Choroid plexus epithelial cell (primary cell): Measurements from ENCODE around the gene AUTS2.

ENCODE experiments used
- DNase-seq: peaks from one replicate; pipeline ENCODE4 v3.0.0-alpha.2; 2010; ENCODE audit warnings: low read depth
- H3K4me3 ChIP-seq: 2 replicates; pipeline ENCODE4 v1.5.1; 2011; ENCODE audit warnings: low read depth, mild to moderate bottlenecking, control low read depth, low read length, moderate library complexity
- TF ChIP-seq, protein P1 (sequence below): conservative IDR thresholded peaks from 2 replicates; pipeline ENCODE4 v1.5.1; 2011; ENCODE audit warnings: low read depth, mild to moderate bottlenecking, control low read depth, inconsistent platforms, low read length, moderate library complexity

Gene AUTS2

GRCh38 chr7:70374772-70375533, 776.7 kb downstream of the AUTS2 start:
- H3K4me3 ChIP-seq: no peak overlapping the region
- no peak for DNase-seq
- TF ChIP-seq, protein P1, sequence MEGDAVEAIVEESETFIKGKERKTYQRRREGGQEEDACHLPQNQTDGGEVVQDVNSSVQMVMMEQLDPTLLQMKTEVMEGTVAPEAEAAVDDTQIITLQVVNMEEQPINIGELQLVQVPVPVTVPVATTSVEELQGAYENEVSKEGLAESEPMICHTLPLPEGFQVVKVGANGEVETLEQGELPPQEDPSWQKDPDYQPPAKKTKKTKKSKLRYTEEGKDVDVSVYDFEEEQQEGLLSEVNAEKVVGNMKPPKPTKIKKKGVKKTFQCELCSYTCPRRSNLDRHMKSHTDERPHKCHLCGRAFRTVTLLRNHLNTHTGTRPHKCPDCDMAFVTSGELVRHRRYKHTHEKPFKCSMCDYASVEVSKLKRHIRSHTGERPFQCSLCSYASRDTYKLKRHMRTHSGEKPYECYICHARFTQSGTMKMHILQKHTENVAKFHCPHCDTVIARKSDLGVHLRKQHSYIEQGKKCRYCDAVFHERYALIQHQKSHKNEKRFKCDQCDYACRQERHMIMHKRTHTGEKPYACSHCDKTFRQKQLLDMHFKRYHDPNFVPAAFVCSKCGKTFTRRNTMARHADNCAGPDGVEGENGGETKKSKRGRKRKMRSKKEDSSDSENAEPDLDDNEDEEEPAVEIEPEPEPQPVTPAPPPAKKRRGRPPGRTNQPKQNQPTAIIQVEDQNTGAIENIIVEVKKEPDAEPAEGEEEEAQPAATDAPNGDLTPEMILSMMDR: no peak

GRCh38 chr7:70376561-70377031, 778.3 kb downstream of the AUTS2 start:
- TF ChIP-seq, protein P1: no peak
- no peak overlapping the region for H3K4me3 ChIP-seq
- DNase-seq: no peak

DNA sequence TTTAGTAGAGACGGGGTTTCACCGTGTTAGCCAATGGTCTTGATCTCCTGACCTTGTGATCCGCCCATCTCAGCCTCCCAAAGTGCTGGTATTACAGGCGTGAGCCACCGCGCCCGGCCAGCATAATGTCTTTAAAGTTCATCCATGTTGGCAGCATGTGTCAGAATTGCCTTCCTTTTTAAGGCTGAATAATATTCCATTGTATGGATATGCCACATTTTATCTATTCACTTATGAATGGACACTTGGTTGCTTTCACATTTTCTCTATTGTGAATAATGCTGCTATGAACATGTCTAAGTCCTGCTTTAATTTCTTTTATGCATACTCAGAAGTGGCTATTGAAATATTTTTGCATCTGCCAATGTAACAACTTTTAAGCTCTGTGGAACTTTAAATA, 779.7 kb downstream of the AUTS2 start:
- TF ChIP-seq, protein P1: no peak
- no peak for DNase-seq
- no peak overlapping the region for H3K4me3 ChIP-seq

- no peak for DNase-seq
- TF ChIP-seq, protein P1: no peak
- no peak overlapping the region for H3K4me3 ChIP-seq
These were observed 780.9 kb downstream of the AUTS2 start for GRCh38 chr7:70379210-70379609.

DNA sequence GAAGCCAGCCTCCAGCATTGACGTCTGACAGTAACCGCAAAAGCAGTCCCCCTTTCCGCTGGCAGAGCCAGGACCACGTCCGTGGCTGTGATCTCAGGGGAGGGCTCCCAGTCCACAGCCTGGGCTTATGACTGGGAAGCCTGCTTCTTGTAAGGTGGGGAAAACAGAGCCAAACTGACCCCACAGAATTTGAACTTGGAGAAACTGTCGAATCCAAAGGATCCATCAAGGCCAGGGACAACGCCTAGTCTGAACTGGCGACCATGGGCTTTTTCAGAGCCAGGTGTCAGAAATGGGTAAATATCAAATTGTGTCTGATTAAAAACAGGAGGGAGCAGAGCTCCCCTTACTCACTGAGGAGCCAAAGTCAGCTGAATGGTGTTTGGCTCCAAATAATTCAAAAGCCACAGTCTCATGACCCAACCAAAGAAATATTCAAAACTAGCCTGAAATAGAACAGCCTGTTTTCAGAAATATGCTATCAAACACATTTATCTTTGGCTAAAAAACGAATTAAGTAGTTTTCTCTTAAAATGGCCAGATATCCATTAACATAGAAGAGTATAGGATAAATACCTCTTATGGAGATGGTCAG, 782.2 kb downstream of the AUTS2 start:
- no peak for DNase-seq
- H3K4me3 ChIP-seq: no peak overlapping the region
- TF ChIP-seq, protein P1: no peak

DNA sequence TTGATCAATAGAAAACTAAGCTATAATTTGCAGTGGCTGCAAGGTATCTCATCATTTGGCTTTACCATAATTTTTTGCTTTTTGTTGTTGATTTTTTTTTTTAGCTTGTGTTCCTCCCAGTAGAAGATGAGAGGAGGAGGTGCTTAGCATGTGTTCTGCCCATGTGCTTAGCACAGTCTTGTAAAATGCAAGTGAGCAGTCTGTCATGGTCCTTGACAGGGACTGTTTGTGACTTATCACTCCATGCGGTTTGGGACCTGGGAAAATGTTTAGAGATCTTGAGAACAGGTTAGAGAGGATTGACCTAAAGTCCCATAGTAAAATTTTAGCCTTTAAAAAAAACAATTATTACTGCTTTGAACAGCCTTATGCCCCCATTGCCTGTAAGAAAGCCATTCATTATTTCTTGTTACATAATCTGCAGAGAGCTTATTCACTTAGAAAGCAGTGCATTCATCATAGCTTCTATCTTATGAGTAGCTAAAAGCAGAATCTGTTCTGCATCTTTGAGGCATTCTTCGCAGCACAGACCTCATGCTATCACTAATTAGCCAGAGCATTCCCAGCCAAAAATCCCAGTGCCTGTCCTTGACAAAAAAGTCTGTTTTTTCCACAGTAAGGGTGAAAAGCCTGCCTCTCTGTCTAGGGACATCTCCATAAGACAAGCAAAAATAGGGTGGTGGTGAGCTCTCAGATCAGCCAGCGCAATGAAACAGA, 784.9 kb downstream of the AUTS2 start:
- TF ChIP-seq, protein P1: no peak
- DNase-seq: no peak
- no peak overlapping the region for H3K4me3 ChIP-seq
